Fibroblast of mammary gland (primary cell): ENCODE results near the gene DACT3.

Source experiments
- DNase-seq: peaks from one replicate; pipeline ENCODE4 v3.0.0-alpha.2; 2010; ENCODE audit warnings: low read depth
- H3K4me3 ChIP-seq: 2 replicates; pipeline ENCODE4 v1.5.1; 2011; ENCODE audit warnings: low read depth, mild to moderate bottlenecking, low read length, moderate library complexity; ENCODE audit not compliant: control insufficient read depth
- CTCF ChIP-seq: conservative IDR thresholded peaks from 2 replicates; pipeline ENCODE4 v1.5.1; 2011; ENCODE audit warnings: low read depth, low read length, inconsistent platforms; ENCODE audit not compliant: control insufficient read depth, insufficient read depth

The DACT3 gene

GRCh38 chr19:46599716-46600373, 61.1 kb downstream of the DACT3 start:
- peak overlapping the region; percentile 63 for H3K4me3 ChIP-seq
- DNase-seq, result no peak
- no peak for TF ChIP-seq CTCF

GRCh38 chr19:46598372-46598917, 62.5 kb downstream of the DACT3 start:
- TF ChIP-seq CTCF, result no peak
- DNase-seq, result no peak
- no peak overlapping the region for H3K4me3 ChIP-seq
